GM08714 (cell line): ENCODE data around the gene MED6.

ENCODE experiments used
- H3K4me3 ChIP-seq: fragments of 200-500 bp; sonication (Bioruptor generic); 2 replicates; pipeline ENCODE4 v1.5.1; 2014; ENCODE audit warnings: mild to moderate bottlenecking, low read length, inconsistent platforms
- ZNF274 ChIP-seq: IDR thresholded peaks from 2 replicates; pipeline ENCODE4 v1.6.1; 2012; ENCODE audit warnings: mild to moderate bottlenecking, low read depth, low read length

The MED6 gene

GRCh38 chr14:70622111-70622712 is 21.8 kb upstream of the MED6 start:
- TF ChIP-seq ZNF274: no peak
- H3K4me3 ChIP-seq: no peak overlapping the region

DNA sequence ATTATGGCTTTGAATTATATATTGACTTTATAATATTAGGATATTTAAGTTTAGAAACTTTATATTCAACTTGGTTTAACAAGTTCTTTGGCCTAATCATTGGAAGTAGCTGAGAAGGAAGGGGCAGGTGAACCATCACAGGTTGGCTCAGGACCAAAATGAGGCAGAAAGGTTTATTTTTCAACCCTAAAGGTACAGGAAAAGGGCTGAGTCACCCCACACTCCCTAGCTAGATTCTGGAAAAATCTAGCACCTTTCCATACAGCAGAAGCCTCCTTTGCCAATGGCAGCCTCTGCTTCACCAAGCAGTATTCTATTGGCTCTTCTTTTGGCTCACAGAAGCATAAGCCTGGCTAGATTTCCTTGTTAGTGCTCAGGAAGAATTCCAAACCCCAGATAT is 19.3 kb upstream of the MED6 start:
- H3K4me3 ChIP-seq: no peak overlapping the region
- no peak for TF ChIP-seq ZNF274

DNA sequence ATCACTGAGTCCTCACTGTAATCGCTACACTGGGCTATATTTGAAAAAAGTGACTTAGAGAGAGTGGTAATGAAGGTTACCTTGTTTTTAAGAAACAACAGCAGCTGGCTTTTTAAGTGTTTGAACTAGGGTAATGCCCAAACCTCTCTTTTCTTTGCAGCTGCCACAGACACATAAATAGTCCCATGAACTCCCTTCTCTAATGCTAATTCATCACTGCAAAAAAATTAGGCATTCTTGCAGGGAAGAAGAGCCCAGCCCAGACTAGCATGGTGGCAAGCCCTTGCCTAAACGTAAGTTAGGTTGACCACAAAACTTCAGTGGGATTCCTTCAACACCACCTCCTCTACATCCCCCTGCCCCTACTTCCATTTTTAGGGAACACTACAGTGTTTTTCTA is 17.9 kb upstream of the MED6 start:
- no peak for TF ChIP-seq ZNF274
- H3K4me3 ChIP-seq: no peak overlapping the region

DNA sequence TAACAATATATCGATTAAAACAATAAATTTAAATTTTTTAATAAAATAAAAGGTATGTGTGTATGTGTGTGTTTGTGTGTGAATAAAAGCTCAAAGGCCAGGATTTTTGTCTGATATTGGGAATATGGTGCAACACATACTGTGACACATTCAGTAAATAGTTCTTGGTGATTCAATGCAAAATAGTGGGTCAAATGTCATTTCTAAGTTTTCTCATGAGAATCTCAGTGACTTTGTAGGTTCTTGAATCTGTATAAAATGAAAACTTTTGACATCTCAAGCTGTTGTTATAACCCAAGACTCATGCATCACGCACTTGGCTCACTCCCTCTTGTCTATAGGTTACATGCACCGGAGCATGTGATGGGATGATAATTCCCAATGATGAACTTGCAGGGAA is 16.2 kb upstream of the MED6 start:
- no peak overlapping the region for H3K4me3 ChIP-seq
- TF ChIP-seq ZNF274: no peak

GRCh38 chr14:70611216-70611615 is 10.8 kb upstream of the MED6 start:
- no peak overlapping the region for H3K4me3 ChIP-seq
- no peak for TF ChIP-seq ZNF274

GRCh38 chr14:70602254-70602653 is 1.8 kb upstream of the MED6 start:
- H3K4me3 ChIP-seq: no peak overlapping the region
- no peak for TF ChIP-seq ZNF274

GRCh38 chr14:70601162-70601561 is 707 bp upstream of the MED6 start:
- no peak for TF ChIP-seq ZNF274

DNA sequence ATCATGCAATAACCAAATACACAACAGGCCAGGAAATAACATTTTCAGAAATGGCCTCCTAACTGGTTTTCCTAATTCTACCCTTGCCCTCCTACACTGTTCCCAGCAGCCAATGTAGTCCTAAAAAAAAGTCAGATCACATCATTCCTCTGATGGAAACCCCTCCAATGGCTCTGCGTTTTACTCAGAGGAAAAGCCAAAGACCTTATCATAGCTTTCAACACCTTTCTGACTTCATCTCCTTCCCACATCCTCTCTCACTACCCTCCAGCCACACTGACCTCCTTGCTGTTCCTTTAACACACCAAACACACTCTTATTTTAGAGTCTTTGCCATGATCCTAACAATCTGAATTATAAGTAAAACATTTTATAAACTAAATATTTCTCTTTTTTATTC is 1.1 kb downstream of the MED6 start:
- no peak for TF ChIP-seq ZNF274
- peak overlapping the region; percentile 100 for H3K4me3 ChIP-seq

More at GRCh38 chr14:70601162-70601561, 707 bp upstream of the MED6 start:
- H3K4me3 ChIP-seq: peak overlapping the region; percentile 100

DNA sequence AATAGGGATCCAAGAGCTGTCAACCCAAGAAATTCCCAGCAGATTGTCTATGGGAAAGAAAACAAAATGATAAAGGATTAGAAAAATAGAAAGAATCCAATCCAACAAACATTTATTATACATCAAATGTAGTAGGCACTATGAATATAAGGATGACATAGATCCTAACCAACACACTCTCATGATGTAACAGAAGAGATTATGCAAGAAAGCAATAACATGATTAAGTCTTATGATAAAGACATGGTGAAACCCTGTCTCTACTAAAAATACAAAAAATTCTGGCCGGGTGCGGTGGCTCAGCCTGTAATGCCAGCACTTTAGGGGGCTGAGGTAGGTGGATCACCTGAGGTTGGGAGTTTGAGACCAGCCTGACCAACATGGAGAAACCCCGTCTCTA is 2.7 kb downstream of the MED6 start:
- TF ChIP-seq ZNF274: no peak
- no peak overlapping the region for H3K4me3 ChIP-seq

DNA sequence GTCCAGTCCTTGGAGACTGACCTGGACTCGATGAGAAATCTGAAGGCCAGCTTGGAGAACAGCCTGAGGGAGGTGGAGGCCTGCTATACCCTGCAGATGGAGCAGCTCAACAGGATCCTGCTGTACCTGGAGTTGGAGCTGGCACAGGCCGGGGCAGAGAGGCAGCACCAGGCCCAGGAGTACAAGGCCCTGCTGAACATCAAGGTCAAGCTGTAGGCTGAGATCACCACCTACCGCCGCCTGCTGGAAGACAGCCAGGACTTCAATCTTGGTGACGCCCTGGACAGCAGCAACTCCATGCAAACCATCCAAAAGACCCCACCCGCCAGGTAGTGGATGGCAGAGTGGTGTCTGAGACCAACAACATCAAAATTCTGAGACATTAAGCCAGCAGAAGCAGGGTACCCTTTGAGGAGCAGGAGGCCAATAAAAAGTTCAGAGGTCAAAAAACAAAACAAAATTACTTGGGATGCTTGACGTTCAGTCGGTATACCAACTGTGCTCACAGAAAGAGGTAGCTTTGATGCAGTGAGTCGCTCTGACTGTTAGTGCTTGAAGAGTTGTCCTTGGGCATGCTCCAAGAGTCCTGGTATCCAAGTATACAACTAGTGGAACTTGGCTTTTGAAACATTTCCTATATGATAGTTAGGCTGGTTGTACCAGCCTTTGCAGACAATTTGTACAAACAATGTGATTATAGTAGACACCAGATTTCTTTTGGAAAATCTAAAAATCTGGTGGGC is 4.8 kb downstream of the MED6 start:
- H3K4me3 ChIP-seq: no peak overlapping the region
- TF ChIP-seq ZNF274: no peak

GRCh38 chr14:70594461-70594860 is 6.0 kb downstream of the MED6 start:
- TF ChIP-seq ZNF274: no peak
- no peak overlapping the region for H3K4me3 ChIP-seq

DNA sequence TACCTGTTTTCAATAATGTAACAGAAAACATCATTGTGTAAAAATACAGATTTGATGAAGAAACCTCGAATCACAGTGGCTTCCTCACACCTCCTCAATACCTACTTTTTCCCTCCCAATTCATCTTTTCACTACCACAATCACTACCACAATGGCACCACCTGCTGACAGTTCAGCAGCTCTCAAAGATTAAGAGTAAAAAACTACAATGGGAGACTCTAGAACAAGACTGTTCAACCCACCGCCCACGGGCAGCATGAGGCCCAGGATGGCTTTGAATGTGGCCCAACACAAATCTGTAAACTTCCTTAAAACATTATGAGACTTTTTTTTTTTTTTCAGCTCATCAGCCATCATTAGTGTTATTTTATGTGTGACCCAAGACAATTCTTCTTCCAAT is 15.2 kb downstream of the MED6 start:
- TF ChIP-seq ZNF274: no peak
- no peak overlapping the region for H3K4me3 ChIP-seq

DNA sequence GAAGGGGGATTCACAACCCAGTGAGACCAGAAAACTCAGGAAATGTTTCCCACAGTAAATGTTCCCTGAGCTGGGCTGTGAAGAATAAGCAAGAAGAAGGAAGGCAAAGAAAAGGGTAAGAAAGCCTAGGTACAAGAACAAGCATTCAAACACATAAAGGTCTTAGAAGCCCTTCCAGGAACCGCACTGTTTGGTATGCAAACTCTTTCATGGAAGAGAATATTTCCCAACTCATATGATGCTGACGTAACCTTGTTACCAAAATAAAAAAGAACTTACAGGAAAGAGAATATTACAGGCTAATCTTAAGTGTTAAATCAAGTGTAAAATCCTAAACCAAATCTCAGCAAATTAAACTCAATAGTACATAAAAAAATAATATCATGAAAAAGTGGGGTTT is 23.6 kb downstream of the MED6 start:
- TF ChIP-seq ZNF274: no peak
- H3K4me3 ChIP-seq: no peak overlapping the region

DNA sequence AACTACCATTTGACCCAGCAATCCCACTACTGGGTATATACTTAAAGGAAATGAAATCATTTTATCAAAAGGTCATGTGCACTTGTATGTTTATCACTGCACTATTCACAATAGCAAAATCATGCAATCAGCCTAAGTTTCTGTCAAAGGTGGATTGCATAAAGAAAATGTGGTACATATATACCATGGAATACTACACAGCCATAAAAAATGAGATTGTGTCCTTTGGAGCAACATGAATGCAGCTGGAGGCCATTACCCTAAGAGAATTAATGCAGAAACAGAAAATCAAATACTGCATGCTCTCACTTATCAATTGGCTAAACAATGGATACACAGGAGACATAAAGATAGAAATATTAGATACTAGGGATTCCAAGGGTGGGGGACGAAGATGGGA is 27.4 kb downstream of the MED6 start:
- TF ChIP-seq ZNF274: no peak
- no peak overlapping the region for H3K4me3 ChIP-seq

- no peak for TF ChIP-seq ZNF274
- H3K4me3 ChIP-seq: no peak overlapping the region
Measured at GRCh38 chr14:70571139-70571538, 29.3 kb downstream of the MED6 start.

- no peak overlapping the region for H3K4me3 ChIP-seq
- TF ChIP-seq ZNF274: no peak
Measured at GRCh38 chr14:70567791-70568190, 32.7 kb downstream of the MED6 start.
